Esophagus squamous epithelium (tissue), 5 donors: Measurements from ENCODE around the gene SERP2. TPM values are rescaled to one million over a fixed set of nuclear protein-coding genes. Genes with fewer than 3 reads are reported as not detected.

Experiments used
- DNase-seq: peaks from one replicate; lab custom pipeline; 2025; lab: John Stamatoyannopoulos, UW
- H3K27ac ChIP-seq, 4 donors: fragments of 200-600 bp; sonication (generic); one replicate each; pipeline ENCODE4 v1.5.1; 2016 to 2019; ENCODE audit warnings: mild to moderate bottlenecking in 1 of 4
- H3K27me3 ChIP-seq, 4 donors: fragments of 200-600 bp; sonication (generic); 1 replicate in 3 of 4; 2 replicates in 1 of 4; pipeline versions ENCODE4 v1.5.1 to v1.6.0; 2017 to 2021; ENCODE audit warnings: antibody characterized with exemption in 1 of 4
- H3K36me3 ChIP-seq, 3 donors: fragments of 200-600 bp; sonication (generic); one replicate each; pipeline ENCODE4 v1.5.1; 2016 to 2019
- H3K4me1 ChIP-seq, 3 donors: fragments of 200-600 bp; sonication (generic); one replicate each; pipeline ENCODE4 v1.5.1; 2017 to 2019
- H3K4me3 ChIP-seq, 4 donors: fragments of 200-600 bp; sonication (generic); 1 replicate in 3 of 4; 2 replicates in 1 of 4; pipeline ENCODE4 v1.5.1; 2016 to 2019; ENCODE audit warnings: mild to moderate bottlenecking in 2 of 4, moderate library complexity in 1 of 4
- H3K9me3 ChIP-seq, 3 donors: fragments of 200-600 bp; sonication (generic); one replicate each; pipeline ENCODE4 v1.5.1; 2016 to 2019
- CTCF ChIP-seq, 6 experiments: fragments of 450-650 bp in 4 of 6; fragments of 200-600 bp in 2 of 6; sonication (generic) in 2 of 6; IDR thresholded peaks; one replicate each; pipeline ENCODE4 v1.5.1; 2016 to 2019; ENCODE audit warnings: antibody characterized with exemption in 6 of 6, mild to moderate bottlenecking in 4 of 6, moderate library complexity in 4 of 6
- POLR2A ChIP-seq, 4 donors: fragments of 450-650 bp; IDR thresholded peaks; one replicate each; pipeline ENCODE4 v1.6.1; 2017; ENCODE audit warnings: antibody characterized with exemption in 4 of 4, mild to moderate bottlenecking in 4 of 4, moderate library complexity in 3 of 4
- WGBS, 2 donors: methylation state at CpG; one replicate each; pipeline ENCODE4 v1.1.5; 2018; 5-methylcytosine and 5-hydroxymethylcytosine counted together
- intact Hi-C: fragments of 100-400 bp; cut with DNase I; formaldehyde crosslinking; loops from one replicate; pipeline ENCODE4 v1.15.0; 2022
- total RNA-seq, 4 donors: library from RNA; depleted of rRNA; stranded (reverse); fragments of >200 nt; gene quantifications; one replicate each; pipeline ENCODE4 v1.1.0, GENCODE V29; 2016
- donor health status: DM: yes; HTN: yes; CAD: no.

Gene SERP2
- total RNA-seq, 4 donors from 2014 or later: 0.35 to 3.6 (median 1.5) TPM

GRCh38 chr13:44393391-44393790 lies 19.8 kb downstream of the SERP2 start:
- WGBS, 2 donors: 17 to 34% methylated on average over 8 of the region's 8 CpGs
- intact Hi-C loops: no loop called here
- Histone ChIP-seq H3K27ac (peak overlapping the region in 2 of 4 donors; percentile 13), H3K4me3 (no peak overlapping the region), H3K9me3 (no peaks in the 10 kb centered on the region), H3K36me3 (no peaks in the 10 kb centered on the region), H3K4me1 (peaks cover 0 to 18% (median 0%) of the 10 kb centered on the region in 3 donors), H3K27me3 (peaks cover 0 to 5% (median 0%) of the 10 kb centered on the region in 4 donors)
- no peak for TF ChIP-seq CTCF (IDR thresholded peaks at IDR 0.05)
- no peak for TF ChIP-seq POLR2A (IDR thresholded peaks at IDR 0.05)
- DNase-seq: no peak

- Histone ChIP-seq H3K4me1 (peaks cover 0 to 18% (median 0%) of the 10 kb centered on the region in 3 donors), H3K9me3 (no peaks in the 10 kb centered on the region), H3K4me3 (no peak overlapping the region), H3K27me3 (peaks cover 0 to 12% (median 0%) of the 10 kb centered on the region in 4 donors), H3K27ac (peak overlapping the region in 2 of 4 donors; percentile 2 to 39), H3K36me3 (no peaks in the 10 kb centered on the region)
- no peak for DNase-seq
- intact Hi-C loops: no loop called here
- TF ChIP-seq POLR2A (IDR thresholded peaks at IDR 0.05) (no peak), CTCF (IDR thresholded peaks at IDR 0.05) (no peak)
These were observed 21.0 kb downstream of the SERP2 start for GRCh38 chr13:44394658-44395057.

GRCh38 chr13:44395976-44396694 lies 22.5 kb downstream of the SERP2 start:
- no peak for DNase-seq

GRCh38 chr13:44396701-44397580 lies 23.3 kb downstream of the SERP2 start:
- Histone ChIP-seq H3K27ac (peak overlapping the region; percentile 31 to 86 (median 76)), H3K9me3 (no peaks in the 10 kb centered on the region), H3K27me3 (peaks cover 0 to 12% (median 0%) of the 10 kb centered on the region in 4 donors), H3K36me3 (no peaks in the 10 kb centered on the region), H3K4me3 (peak overlapping the region in 2 of 4 donors; percentile 5 to 37), H3K4me1 (peaks cover 0 to 18% (median 0%) of the 10 kb centered on the region in 3 donors)
- WGBS, 2 donors: 68 to 74% methylated on average over 21 to 26 of the region's 26 CpGs
- intact Hi-C loops: no loop called here
- DNase-seq: no peak
- TF ChIP-seq POLR2A (IDR thresholded peaks at IDR 0.05) (no peak), CTCF (IDR thresholded peaks at IDR 0.05) (no peak)

More at GRCh38 chr13:44395976-44396694, 22.5 kb downstream of the SERP2 start:
- Histone ChIP-seq H3K27ac (peak overlapping the region; percentile 31 to 86 (median 76)), H3K4me3 (no peak overlapping the region), H3K9me3 (no peaks in the 10 kb centered on the region), H3K4me1 (peaks cover 0 to 18% (median 0%) of the 10 kb centered on the region in 3 donors), H3K36me3 (no peaks in the 10 kb centered on the region), H3K27me3 (peaks cover 0 to 12% (median 0%) of the 10 kb centered on the region in 4 donors)
- 68 to 77% methylated on average over 8 of the region's 8 CpGs for whole genome bisulfite sequencing, 2 donors
- TF ChIP-seq CTCF (IDR thresholded peaks at IDR 0.05) (no peak), POLR2A (IDR thresholded peaks at IDR 0.05) (no peak)
- intact Hi-C loops: no loop called here
